Measurements from ENCODE around the gene MRTO4.
"Not testable (repeated sequence)": the region's sequence is repeated elsewhere in the genome, so short reads cannot be mapped to it uniquely, and the experiment has no call there.

Gene MRTO4

GRCh38 chr1:19254416-19254815 lies 2.8 kb downstream of the MRTO4 start:
- H3K4me3 Mint-ChIP-seq, result peak overlapping the region; percentile 36
- H3K36me3 Mint-ChIP-seq, result peaks cover 8% of the 10 kb centered on the region
- H3K4me1 Mint-ChIP-seq, result peaks cover 37% of the 10 kb centered on the region
- no peaks in the 10 kb centered on the region for H3K9me3 Mint-ChIP-seq
- H3K27ac Mint-ChIP-seq, result no peak overlapping the region
- H3K27me3 Mint-ChIP-seq, result no peaks in the 10 kb centered on the region

DNA sequence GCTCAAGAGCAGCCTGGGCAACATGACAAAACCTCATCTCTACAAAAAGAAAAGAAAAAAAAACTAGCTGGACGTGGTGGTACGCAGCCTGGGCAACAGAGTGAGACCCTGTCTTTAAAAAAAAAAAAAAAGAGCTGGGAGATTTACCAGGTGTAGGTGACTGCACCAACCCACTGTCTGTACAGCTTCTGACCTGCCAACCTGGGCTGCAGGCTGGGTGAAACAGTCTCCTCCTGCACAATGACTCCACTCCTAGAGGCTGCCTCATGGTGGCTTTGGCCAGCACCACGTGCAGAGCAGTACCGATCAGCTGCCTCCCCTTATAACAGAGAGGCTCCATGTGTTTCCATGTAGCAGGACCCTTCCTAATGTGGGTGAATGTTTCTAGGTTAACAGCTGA lies 3.7 kb downstream of the MRTO4 start:
- H3K4me1 Mint-ChIP-seq, result peaks cover 34% of the 10 kb centered on the region
- no peak overlapping the region for H3K4me3 Mint-ChIP-seq
- H3K9me3 Mint-ChIP-seq, result no peaks in the 10 kb centered on the region
- H3K27me3 Mint-ChIP-seq, result no peaks in the 10 kb centered on the region
- H3K27ac Mint-ChIP-seq, result no peak overlapping the region
- peaks cover 8% of the 10 kb centered on the region for H3K36me3 Mint-ChIP-seq

- H3K27ac Mint-ChIP-seq, H3K4me3 Mint-ChIP-seq, H3K9me3 Mint-ChIP-seq, H3K27me3 Mint-ChIP-seq, H3K36me3 Mint-ChIP-seq: not testable (repeated sequence)
- H3K4me1 Mint-ChIP-seq, result peaks cover 28% of the 10 kb centered on the region
Observed at GRCh38 chr1:19256301-19256700, 4.7 kb downstream of the MRTO4 start.

GRCh38 chr1:19257178-19257914 lies 5.7 kb downstream of the MRTO4 start:
- H3K36me3 Mint-ChIP-seq, result peaks cover 8% of the 10 kb centered on the region
- peak overlapping the region; percentile 88 for H3K27ac Mint-ChIP-seq
- H3K27me3 Mint-ChIP-seq, result no peaks in the 10 kb centered on the region
- no peaks in the 10 kb centered on the region for H3K9me3 Mint-ChIP-seq
- H3K4me3 Mint-ChIP-seq, result no peak overlapping the region
- peaks cover 28% of the 10 kb centered on the region for H3K4me1 Mint-ChIP-seq

DNA sequence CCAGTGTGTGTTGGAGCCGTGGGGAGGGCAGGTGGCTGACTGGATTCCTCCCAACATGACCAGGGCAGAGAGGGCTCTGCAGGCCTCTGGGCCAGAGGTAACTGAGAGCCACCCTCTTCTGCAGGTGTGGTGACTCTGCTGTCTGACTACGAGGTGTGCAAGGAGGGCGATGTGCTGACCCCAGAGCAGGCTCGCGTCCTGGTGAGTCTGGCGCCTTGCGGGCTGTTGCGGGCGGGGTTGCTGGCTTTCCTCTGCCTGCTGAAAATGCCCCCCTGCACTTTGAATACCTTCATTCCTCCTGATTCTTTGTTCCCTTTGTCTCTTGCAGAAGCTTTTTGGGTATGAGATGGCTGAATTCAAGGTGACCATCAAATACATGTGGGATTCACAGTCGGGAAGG lies 6.7 kb downstream of the MRTO4 start:
- Mint-ChIP-seq H3K36me3 (peaks cover 1% of the 10 kb centered on the region), H3K27me3 (no peaks in the 10 kb centered on the region), H3K4me3 (no peak overlapping the region), H3K9me3 (no peaks in the 10 kb centered on the region), H3K27ac (no peak overlapping the region), H3K4me1 (peaks cover 21% of the 10 kb centered on the region)

- Mint-ChIP-seq H3K36me3 (no peaks in the 10 kb centered on the region), H3K27me3 (no peaks in the 10 kb centered on the region), H3K27ac (no peak overlapping the region), H3K4me1 (peaks cover 8% of the 10 kb centered on the region), H3K4me3 (no peak overlapping the region), H3K9me3 (no peaks in the 10 kb centered on the region)
Observed at GRCh38 chr1:19260211-19261138, 8.9 kb downstream of the MRTO4 start.

GRCh38 chr1:19262047-19262446 lies 10.4 kb downstream of the MRTO4 start:
- no peak overlapping the region for H3K27ac Mint-ChIP-seq
- no peak overlapping the region for H3K4me3 Mint-ChIP-seq
- H3K27me3 Mint-ChIP-seq, result no peaks in the 10 kb centered on the region

GRCh38 chr1:19262744-19263143 lies 11.1 kb downstream of the MRTO4 start:
- Mint-ChIP-seq H3K27ac (peak overlapping the region; percentile 51), H3K4me1 (no peaks in the 10 kb centered on the region), H3K4me3 (no peak overlapping the region), H3K9me3 (no peaks in the 10 kb centered on the region), H3K27me3 (no peaks in the 10 kb centered on the region), H3K36me3 (no peaks in the 10 kb centered on the region)

More at GRCh38 chr1:19262047-19262446, 10.4 kb downstream of the MRTO4 start:
- H3K9me3 Mint-ChIP-seq, result no peaks in the 10 kb centered on the region
- H3K4me1 Mint-ChIP-seq, result peaks cover 4% of the 10 kb centered on the region
- no peaks in the 10 kb centered on the region for H3K36me3 Mint-ChIP-seq

DNA sequence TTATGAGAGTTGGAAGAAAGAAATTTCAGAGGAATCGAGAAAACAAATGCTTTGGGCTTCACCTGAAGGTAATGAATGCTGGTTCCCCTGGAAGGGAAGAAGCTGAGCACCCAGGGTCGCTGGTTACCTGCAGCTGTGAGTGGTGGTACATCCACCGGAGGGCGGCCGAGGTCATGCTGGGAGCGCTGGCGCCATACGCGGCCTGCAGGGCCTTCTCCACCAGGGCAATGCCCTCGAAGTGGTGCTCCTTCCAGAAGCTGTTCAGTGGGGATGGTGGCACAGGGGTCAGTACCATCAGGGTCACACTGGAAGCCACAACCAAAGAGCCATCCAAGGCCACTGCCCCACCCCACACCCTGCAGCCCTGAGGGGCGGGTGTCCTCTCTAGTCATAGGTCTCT lies 16.8 kb downstream of the MRTO4 start:
- H3K4me3 Mint-ChIP-seq, result no peak overlapping the region
- no peaks in the 10 kb centered on the region for H3K36me3 Mint-ChIP-seq
- no peak overlapping the region for H3K27ac Mint-ChIP-seq
- H3K27me3 Mint-ChIP-seq, result peaks cover 11% of the 10 kb centered on the region
- no peaks in the 10 kb centered on the region for H3K9me3 Mint-ChIP-seq
- peaks cover 4% of the 10 kb centered on the region for H3K4me1 Mint-ChIP-seq

DNA sequence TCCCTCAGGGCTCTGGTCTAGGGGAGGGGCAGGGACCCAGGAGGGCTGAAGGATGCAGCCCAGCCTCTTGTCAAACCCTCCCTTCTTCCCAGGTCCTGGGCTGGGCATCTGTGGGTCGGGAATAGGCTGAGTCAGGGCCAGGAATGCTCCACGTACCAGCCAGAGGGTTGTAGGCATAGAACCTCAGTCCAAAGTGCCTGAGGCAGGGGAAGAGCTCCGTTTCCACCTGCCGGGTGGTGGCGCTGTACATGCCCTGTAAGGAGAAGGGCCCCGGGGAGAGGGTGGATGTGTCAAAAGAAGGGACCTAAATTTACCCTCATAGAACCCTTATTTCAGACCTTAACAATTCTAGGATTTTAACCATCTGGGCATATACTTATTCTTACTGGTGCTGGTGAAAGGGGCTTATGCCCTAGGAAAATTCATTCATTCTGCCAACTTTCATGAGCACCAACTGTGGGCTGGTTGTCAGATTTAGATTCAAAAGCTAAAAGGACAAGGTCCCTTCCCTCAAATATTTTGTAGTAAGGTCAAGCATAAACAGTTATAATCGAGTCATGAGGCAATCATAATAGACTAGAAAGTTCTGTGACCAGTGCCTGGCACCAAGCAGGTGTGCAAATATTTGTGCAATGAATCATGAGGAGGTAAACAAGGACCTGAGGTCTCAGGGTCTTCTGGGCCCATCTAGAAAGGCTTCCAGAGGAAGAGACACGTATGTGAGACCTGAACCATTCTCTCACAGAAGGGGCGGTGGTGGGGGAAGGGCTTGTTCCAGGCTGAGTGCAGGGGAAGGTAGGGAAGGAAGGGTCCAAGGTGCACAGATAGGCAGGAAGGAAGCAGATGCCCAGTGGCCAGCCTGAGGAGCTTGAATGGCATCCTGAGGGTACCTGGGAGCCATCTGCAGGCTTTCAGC lies 18.1 kb downstream of the MRTO4 start:
- not testable (repeated sequence) for H3K36me3 Mint-ChIP-seq, H3K4me3 Mint-ChIP-seq, H3K4me1 Mint-ChIP-seq, H3K9me3 Mint-ChIP-seq, H3K27ac Mint-ChIP-seq
- H3K27me3 Mint-ChIP-seq, result peaks cover 14% of the 10 kb centered on the region

GRCh38 chr1:19270343-19270730 lies 18.7 kb downstream of the MRTO4 start:
- not testable (repeated sequence) for H3K9me3 Mint-ChIP-seq, H3K4me1 Mint-ChIP-seq, H3K27ac Mint-ChIP-seq, H3K36me3 Mint-ChIP-seq, H3K4me3 Mint-ChIP-seq
- peaks cover 14% of the 10 kb centered on the region for H3K27me3 Mint-ChIP-seq

DNA sequence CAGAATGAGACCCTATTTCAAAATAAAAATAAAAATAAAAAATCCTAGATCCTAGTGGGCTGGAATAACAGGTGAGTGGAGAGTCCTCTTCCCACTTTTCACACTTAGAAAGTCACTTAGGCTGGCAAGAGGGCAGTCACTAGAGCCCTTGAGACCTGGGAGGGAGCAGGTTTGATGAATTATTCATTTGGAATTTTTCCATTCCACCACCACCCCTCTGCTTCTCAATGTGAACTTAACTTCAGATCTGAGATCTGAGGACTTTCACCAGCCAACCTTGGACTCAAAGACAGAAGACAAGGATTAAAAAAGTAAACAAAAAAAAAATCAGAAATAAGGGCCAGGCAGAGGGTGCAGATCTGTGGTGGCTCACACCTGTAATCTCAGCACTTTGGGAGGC lies 20.5 kb downstream of the MRTO4 start:
- Mint-ChIP-seq H3K27me3 (peaks cover 14% of the 10 kb centered on the region), H3K36me3 (peaks cover 2% of the 10 kb centered on the region), H3K9me3 (peaks cover 9% of the 10 kb centered on the region), H3K4me1 (peaks cover 7% of the 10 kb centered on the region), H3K4me3 (no peak overlapping the region), H3K27ac (no peak overlapping the region)

GRCh38 chr1:19273106-19273843 lies 21.7 kb downstream of the MRTO4 start:
- Mint-ChIP-seq H3K27me3 (peaks cover 14% of the 10 kb centered on the region), H3K4me1 (peaks cover 7% of the 10 kb centered on the region), H3K27ac (no peak overlapping the region), H3K4me3 (peak overlapping the region; percentile 58), H3K36me3 (peaks cover 2% of the 10 kb centered on the region), H3K9me3 (peaks cover 9% of the 10 kb centered on the region)

GRCh38 chr1:19273844-19274531 lies 22.4 kb downstream of the MRTO4 start:
- H3K27me3 Mint-ChIP-seq, result peaks cover 14% of the 10 kb centered on the region
- H3K36me3 Mint-ChIP-seq, H3K4me3 Mint-ChIP-seq, H3K9me3 Mint-ChIP-seq, H3K4me1 Mint-ChIP-seq, H3K27ac Mint-ChIP-seq: not testable (repeated sequence)

Data from activated naive CD4-positive, alpha-beta T cell treated with anti-CD3 and anti-CD28 coated beads, Interleukin-2, amount 50 U/mL, for 24 hours (primary cell).